ENCODE measurements around the gene PSMD1.
"Not testable (repeated sequence)": the region's sequence is repeated elsewhere in the genome, so short reads cannot be mapped to it uniquely, and the experiment has no call there.

Gene PSMD1

GRCh38 chr2:231053846-231054245, 2.8 kb upstream of the PSMD1 start:
- no peak for DNase-seq (ENCODE audit: low read depth in 2 of 2)

DNA sequence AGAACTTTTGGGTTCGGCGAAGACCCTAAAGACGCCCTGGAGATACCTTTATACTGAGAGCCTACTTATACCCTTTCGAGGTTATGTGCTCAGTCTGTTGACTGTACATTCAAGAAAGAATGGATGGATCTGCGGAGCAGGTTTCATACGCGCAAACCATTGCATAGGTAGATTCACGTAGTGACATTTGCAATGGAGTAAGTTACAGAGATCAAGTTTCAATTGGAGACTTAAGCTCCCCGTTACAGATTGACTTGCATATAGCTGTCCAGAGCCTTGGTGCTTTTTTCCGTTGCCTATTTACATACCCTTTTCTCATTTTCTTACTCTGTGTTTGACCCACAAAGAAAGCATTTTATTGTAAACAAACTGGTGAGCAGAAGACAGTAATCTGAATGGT, 923 bp downstream of the PSMD1 start:
- DNase-seq (ENCODE audit: low read depth in 2 of 2) = no peak

DNA sequence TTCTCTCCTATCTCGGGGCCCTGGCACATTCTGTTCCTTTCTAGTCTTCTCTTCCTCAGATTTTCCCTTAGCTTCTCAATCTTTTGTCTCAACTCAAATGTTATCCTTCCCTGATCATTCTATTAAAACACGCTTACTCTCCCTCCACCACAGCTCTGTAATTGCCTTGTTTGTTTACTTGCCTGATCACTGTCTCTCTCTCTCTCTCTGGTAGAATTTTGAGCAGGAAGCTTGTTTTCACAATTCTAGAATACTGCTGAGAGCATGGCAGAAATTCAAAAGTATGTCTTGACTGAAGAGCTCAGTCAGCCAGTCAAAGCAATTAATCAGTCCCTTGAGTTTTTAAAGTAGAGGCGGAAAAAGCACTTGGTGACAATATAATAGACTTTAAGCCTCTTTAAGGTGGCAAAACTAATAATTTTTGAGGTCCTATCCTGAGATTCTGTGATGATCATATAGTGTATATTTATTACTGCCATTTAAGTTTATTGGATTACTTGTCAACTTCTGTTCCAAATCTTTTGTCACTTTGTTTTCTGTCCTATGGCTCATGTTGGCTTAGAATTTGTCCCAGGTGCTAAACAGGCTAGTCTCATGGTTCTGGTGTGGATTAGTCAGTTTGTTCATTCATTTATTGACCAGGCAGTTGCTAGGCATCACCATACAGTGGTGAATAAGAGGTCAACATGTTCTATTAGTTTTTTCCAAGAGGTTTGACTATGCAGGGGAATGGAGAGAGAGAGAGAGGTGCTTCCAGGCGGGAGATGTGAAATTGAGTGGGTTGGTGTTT, 2.3 kb downstream of the PSMD1 start:
- DNase-seq (ENCODE audit: low read depth in 2 of 2) = no peak

DNA sequence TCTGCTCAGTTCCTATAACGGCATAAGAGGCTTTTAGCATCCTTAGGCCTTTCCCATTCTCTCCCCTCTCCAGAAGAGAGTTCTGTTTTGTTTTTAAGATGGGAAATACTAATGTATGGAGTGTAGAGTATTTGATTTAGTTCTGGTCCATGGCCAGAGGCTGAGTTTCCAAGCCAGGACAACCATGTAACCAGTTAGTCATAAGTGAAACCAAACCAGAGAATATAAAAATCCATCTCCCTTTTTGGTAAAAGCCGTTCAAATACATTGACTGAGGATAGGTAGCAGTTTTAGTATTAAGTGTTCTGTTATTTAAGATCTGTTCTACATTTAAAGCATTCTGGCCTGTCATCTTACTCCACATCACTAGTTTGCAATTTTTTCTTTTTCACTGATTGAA, 3.1 kb downstream of the PSMD1 start:
- no peak for DNase-seq (ENCODE audit: low read depth in 2 of 2)

GRCh38 chr2:231062776-231063175, 6.1 kb downstream of the PSMD1 start:
- DNase-seq (ENCODE audit: low read depth in 2 of 2) = no peak

GRCh38 chr2:231063347-231063746, 6.7 kb downstream of the PSMD1 start:
- no peak for DNase-seq (ENCODE audit: low read depth in 2 of 2)

- no peak for DNase-seq (ENCODE audit: low read depth in 2 of 2)
Measured at GRCh38 chr2:231065966-231066365, 9.3 kb downstream of the PSMD1 start.

DNA sequence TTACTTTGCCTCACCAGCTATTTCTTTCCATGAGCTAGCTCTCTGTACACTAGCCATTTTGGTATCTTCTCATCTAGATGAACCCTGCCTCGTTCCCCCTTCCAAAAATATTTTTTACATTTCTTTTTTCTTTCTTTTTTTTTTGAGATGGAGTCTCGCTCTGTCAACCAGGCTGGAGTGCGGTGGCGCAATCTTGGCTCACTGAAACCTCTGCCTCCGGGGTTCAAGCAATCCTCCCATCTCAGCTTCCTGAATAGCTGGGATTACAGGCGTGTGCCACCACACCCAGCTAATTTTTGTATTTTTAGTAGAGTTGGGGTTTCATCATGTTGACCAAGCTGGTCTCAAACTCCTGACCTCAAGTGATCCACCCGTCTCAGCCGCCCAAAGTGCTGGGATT, 10.9 kb downstream of the PSMD1 start:
- DNase-seq (ENCODE audit: low read depth in 2 of 2) = not testable (repeated sequence)

GRCh38 chr2:231068525-231069222, 12.0 kb downstream of the PSMD1 start:
- DNase-seq (ENCODE audit: low read depth in 2 of 2) = no peak

- DNase-seq (ENCODE audit: low read depth in 2 of 2) = no peak
Measured at GRCh38 chr2:231069379-231070054, 12.8 kb downstream of the PSMD1 start.

DNA sequence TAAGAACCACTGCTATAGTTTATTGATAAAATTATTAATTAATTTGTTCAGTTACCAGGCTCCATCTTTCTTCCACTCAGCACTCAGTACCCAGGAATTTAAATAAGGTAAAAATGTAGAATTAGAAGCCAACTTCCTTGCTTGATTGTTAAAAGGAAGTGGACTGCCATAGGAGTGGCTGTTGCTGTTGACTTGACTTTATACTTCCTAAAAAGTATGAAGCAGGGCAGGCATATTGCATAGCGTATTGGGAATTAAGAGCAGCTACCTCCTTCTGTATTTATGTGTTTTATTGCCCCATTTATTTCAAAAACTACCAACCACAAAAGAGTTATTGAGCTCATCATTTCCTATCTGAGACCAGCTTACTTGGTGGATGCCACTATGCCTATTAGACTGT, 27.9 kb downstream of the PSMD1 start:
- DNase-seq (ENCODE audit: low read depth in 2 of 2) = no peak

- no peak for DNase-seq (ENCODE audit: low read depth in 2 of 2)
Measured at GRCh38 chr2:231088754-231089153, 32.1 kb downstream of the PSMD1 start.

GRCh38 chr2:231093933-231094332, 37.3 kb downstream of the PSMD1 start:
- DNase-seq (ENCODE audit: low read depth in 2 of 2) = no peak

DNA sequence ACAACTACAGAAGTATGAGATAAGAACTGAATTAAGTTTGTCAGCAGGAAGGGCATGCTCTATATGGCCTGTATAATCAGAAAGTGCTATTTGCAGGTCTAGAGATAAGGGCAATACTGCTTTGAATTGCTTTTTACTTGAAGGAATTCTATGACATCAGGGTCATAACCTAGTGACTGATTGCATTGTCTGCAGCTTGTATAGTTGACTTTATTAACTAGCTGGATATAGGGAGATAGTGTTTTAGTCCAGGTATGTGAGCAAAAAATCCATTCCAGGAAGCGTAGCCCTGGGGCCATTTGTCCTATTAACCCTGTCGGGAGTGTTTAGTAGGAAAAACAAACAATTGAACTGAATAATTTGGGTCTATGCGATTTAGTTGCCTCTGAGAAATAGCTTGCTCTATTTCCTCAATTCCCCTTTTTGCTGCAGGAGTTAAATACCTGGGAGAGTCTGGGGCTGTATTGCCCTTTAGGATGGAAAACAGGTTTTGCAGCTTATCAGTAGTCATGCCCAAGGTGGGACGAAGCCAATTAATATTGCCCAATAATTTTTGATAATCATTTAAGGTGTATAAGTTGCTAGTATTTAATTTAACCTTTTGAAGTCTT, 38.2 kb downstream of the PSMD1 start:
- no peak for DNase-seq (ENCODE audit: low read depth in 2 of 2)

- no peak for DNase-seq (ENCODE audit: low read depth in 2 of 2)
Measured at GRCh38 chr2:231099918-231100317, 43.3 kb downstream of the PSMD1 start.

GRCh38 chr2:231100321-231100720, 43.7 kb downstream of the PSMD1 start:
- not testable (repeated sequence) for DNase-seq (ENCODE audit: low read depth in 2 of 2)

DNA sequence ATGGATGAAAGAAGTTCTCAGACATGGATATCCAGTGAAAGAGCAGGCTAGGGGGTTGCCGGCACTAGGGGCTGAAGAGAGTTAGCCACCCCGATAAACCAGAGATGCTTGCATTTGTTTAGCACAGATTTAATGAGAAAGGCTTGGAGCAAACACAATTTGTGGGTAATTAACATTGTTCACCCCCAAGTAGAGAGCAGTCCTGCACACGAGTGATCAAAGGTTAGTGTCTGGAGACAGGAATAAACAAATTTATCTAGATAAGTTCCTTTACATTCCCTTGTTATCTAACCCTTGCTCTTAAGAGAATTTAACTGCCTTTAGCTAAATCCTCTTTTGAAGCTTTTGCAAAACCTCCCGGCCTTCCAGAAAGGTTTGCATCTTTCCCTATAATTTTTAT, 44.3 kb downstream of the PSMD1 start:
- DNase-seq (ENCODE audit: low read depth in 2 of 2) = no peak

DNA sequence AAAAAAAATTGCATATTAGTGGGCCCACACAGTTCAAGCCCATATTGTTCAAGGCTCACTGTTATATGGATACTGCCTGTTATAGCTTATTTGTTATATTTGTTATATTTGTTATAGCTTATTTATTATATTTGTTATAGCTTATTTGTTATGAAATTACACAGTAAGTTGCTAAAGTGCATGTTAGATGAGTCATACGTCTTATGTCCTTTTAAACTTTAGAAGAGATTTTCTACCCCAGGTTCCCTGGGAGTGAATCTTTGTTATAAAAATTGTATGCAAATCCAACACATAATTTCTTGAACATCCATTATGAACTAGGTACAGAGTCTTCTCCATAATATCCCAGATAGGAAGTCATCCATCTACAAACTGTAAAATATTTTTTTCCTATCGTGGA, 46.1 kb downstream of the PSMD1 start:
- no peak for DNase-seq (ENCODE audit: low read depth in 2 of 2)

GRCh38 chr2:231104115-231104713, 47.5 kb downstream of the PSMD1 start:
- DNase-seq (ENCODE audit: low read depth in 2 of 2) = peak; percentile 3 to 35

GRCh38 chr2:231110551-231110950, 53.9 kb downstream of the PSMD1 start:
- no peak for DNase-seq (ENCODE audit: low read depth in 2 of 2)

GRCh38 chr2:231111987-231112386, 55.3 kb downstream of the PSMD1 start:
- DNase-seq (ENCODE audit: low read depth in 2 of 2) = no peak

DNA sequence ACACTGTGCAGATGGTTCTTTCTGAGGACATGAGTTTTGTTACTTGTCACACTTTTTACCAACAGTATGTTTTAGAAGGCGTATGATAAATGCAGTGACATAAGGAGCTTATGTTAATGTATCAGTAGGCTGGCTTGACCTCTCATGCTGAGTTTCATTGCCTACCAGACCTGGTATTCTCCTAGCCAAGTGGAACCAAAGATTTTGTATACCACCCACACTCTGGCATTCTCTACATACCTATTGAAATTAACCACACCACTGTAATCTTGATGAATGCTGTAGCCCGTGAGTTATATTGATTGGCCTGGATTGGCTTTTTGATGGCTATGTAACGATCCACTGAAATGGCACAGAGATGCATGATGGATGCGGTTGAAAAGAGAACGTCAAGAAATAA, 56.8 kb downstream of the PSMD1 start:
- no peak for DNase-seq (ENCODE audit: low read depth in 2 of 2)
